ENCODE results near the gene IFTAP.

GRCh38 chr11:36683818-36684217, 89.5 kb downstream of the IFTAP start:
- no peak for TF ChIP-seq CTCF (IDR thresholded peaks at IDR 0.05; ENCODE audit: insufficient read depth, low read depth, low read length)
- no peak for TF ChIP-seq EZH2 (IDR thresholded peaks at IDR 0.05; ENCODE audit: insufficient read depth, low read length)

All from astrocyte (in vitro differentiated cells and primary cell).